Caco-2 (cell line): ENCODE data around the gene PAX5. TPM values are rescaled to one million over a fixed set of nuclear protein-coding genes. Genes with fewer than 3 reads are reported as not detected.

Experiments
- BruUV-seq: library from RNA; stranded (reverse); fragments of 400-500 nt; replicated peaks from 2 replicates; lab custom pipeline; 2021; lab: Mats Ljungman, UMichigan
- CTCF ChIA-PET: fragments of 300-600 bp; sonication (Branson Sonifier 250); formaldehyde crosslinking; loops from one replicate; lab custom pipeline; 2022; ENCODE audit warnings: antibody characterized with exemption; lab: Charles Lee
- POLR2A ChIA-PET: fragments of 300-600 bp; sonication (Branson Sonifier 250); formaldehyde crosslinking; loops from one replicate; lab custom pipeline; 2022; ENCODE audit warnings: antibody characterized with exemption; lab: Charles Lee
- DNase-seq, 2 experiments: peaks; one replicate each; pipeline versions ENCODE4 v3.0.0 to v3.0.0-alpha.2; 2020 to 2022
- H3K27me3 ChIP-seq: replicated peaks from 2 replicates; pipeline ENCODE4 v1.6.0; 2011; ENCODE audit warnings: low read length; ENCODE audit not compliant: control insufficient read depth, insufficient read depth
- H3K36me3 ChIP-seq: 2 replicates; pipeline ENCODE4 v1.5.1; 2011; ENCODE audit warnings: low read length; ENCODE audit not compliant: control insufficient read depth, insufficient read depth
- H3K4me1 ChIP-seq: fragments of 250-450 bp; sonication (Bioruptor Pico); 2 replicates; pipeline ENCODE4 v1.5.1; 2020; ENCODE audit warnings: mild to moderate bottlenecking
- H3K4me3 ChIP-seq: 2 replicates; pipeline ENCODE4 v1.5.1; 2011; ENCODE audit warnings: low read depth, mild to moderate bottlenecking, control low read depth, low read length
- H3K9me3 ChIP-seq: fragments of 250-450 bp; sonication (Bioruptor Pico); 2 replicates; pipeline ENCODE4 v1.5.1; 2020; ENCODE audit warnings: mild to moderate bottlenecking, moderate library complexity
- H3K27ac Mint-ChIP-seq: one replicate; pipeline ENCODE4 v1.8.0; 2022; ENCODE audit warnings: mixed read lengths; ENCODE audit not compliant: unreplicated experiment
- H3K27me3 Mint-ChIP-seq: one replicate; pipeline ENCODE4 v1.8.0; 2022; ENCODE audit warnings: mixed read lengths; ENCODE audit not compliant: insufficient read depth, unreplicated experiment
- H3K36me3 Mint-ChIP-seq: one replicate; pipeline ENCODE4 v1.8.0; 2022; ENCODE audit warnings: mild to moderate bottlenecking, mixed read lengths; ENCODE audit not compliant: insufficient read depth, unreplicated experiment
- H3K4me1 Mint-ChIP-seq: one replicate; pipeline ENCODE4 v1.8.0; 2022; ENCODE audit warnings: low read depth, mixed read lengths; ENCODE audit not compliant: unreplicated experiment
- H3K4me3 Mint-ChIP-seq: one replicate; pipeline ENCODE4 v1.8.0; 2022; ENCODE audit warnings: mild to moderate bottlenecking, moderate library complexity, mixed read lengths; ENCODE audit not compliant: unreplicated experiment
- H3K9me3 Mint-ChIP-seq: one replicate; pipeline ENCODE4 v1.8.0; 2022; ENCODE audit warnings: mixed read lengths; ENCODE audit not compliant: unreplicated experiment
- CTCF ChIP-seq, 2 experiments: fragments of 200-600 bp in 1 of 2; IDR thresholded peaks; 1 replicate in 1 of 2; 2 replicates in 1 of 2; pipeline versions ENCODE4 v1.5.1 to v1.8.0; 2011 to 2022; ENCODE audit warnings: antibody characterized with exemption in 1 of 2, control low read depth in 1 of 2, inconsistent platforms in 1 of 2, low read depth in 1 of 2, low read length in 1 of 2, mild to moderate bottlenecking in 1 of 2, moderate library complexity in 1 of 2; ENCODE audit not compliant: insufficient read depth in 1 of 2, severe bottlenecking in 1 of 2, unreplicated experiment in 1 of 2
- intact Hi-C: fragments of 100-400 bp; cut with micrococcal nuclease; formaldehyde crosslinking; loops from one replicate; pipeline ENCODE4 v1.10.0; 2022; ENCODE audit not compliant: unreplicated experiment
- total RNA-seq: library from RNA; stranded (reverse); gene quantifications from 2 replicates; pipeline ENCODE4 v1.2.3, GENCODE V29; 2022

PAX5 gene
- total RNA-seq, 1 experiment from 2014 or later: not detected

- intact Hi-C loops: loop anchor here (10.0 kb wide), 1 partner anchor 202 kb away; no protein-coding TSS in a partner anchor
- Mint-ChIP-seq H3K9me3 (peaks cover 17% of the 10 kb centered on the region), H3K27me3 (peaks cover 2% of the 10 kb centered on the region), H3K27ac (no peak overlapping the region), H3K4me1 (no peaks in the 10 kb centered on the region), H3K4me3 (no peak overlapping the region), H3K36me3 (no peaks in the 10 kb centered on the region)
- POLR2A ChIA-PET: no interaction called here
- Histone ChIP-seq H3K27me3 (no peaks in the 10 kb centered on the region), H3K4me3 (no peak overlapping the region), H3K36me3 (no peaks in the 10 kb centered on the region), H3K4me1 (no peaks in the 10 kb centered on the region), H3K9me3 (0 out of 2 replicates have a peak, but pooled peaks cover 8% of the 10 kb centered on the region)
- CTCF ChIA-PET: no interaction called here
- TF ChIP-seq CTCF (IDR thresholded peaks at IDR 0.05; ENCODE audit: insufficient read depth in 1 of 2, low read depth in 1 of 2, low read length in 1 of 2, severe bottlenecking in 1 of 2, unreplicated experiment in 1 of 2): peak; percentile 1 to 42
- BruUV-seq: no TSS peak
- peak in 1 of 2 experiments; percentile 22 for DNase-seq
Observed at GRCh38 chr9:36793277-36793676, 240.8 kb downstream of the PAX5 start.

DNA sequence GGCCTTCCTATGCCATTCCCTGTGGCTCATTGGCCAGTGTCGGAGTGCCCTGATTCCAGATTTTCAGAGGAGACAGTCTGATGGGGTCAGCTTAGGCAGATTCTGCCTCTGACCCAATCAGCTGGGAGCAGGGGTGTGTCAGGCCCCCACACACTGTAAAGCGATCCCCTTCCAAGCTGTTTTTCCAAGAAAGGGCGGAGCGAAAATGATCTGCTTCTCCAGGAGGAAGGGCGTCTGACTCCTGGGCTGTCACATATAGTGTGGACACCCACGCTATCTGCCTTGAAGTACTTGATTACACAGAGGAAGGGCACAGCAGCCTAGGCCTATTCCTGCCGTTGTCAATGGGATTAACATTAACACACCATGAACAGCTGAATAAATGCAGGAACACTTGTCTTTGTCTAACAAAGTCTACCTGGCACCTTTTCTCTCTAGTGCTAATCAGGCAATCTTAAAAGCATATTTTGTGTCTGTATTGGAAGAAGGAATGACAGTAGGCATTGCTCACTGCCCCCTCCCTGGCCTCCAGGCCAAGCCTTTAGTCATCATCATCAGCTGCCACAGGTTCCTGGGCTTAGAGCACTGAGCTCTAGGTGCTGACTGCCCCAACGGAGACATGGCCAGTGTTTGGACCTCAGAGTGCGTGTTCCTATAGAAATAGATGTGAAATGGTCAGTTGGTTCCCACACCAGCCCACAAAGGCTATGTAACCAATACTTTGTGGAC is 242.7 kb downstream of the PAX5 start:
- H3K36me3 Mint-ChIP-seq: no peaks in the 10 kb centered on the region
- no peak overlapping the region for H3K27ac Mint-ChIP-seq
- no peak overlapping the region for H3K4me3 Mint-ChIP-seq
- DNase-seq: no peak
- Histone ChIP-seq H3K36me3 (no peaks in the 10 kb centered on the region), H3K4me3 (no peak overlapping the region), H3K9me3 (0 out of 2 replicates have a peak, but pooled peaks cover 8% of the 10 kb centered on the region), H3K4me1 (no peaks in the 10 kb centered on the region), H3K27me3 (no peaks in the 10 kb centered on the region)
- H3K4me1 Mint-ChIP-seq: no peaks in the 10 kb centered on the region
- ChIA-PET CTCF (interaction anchor here (0.6 kb wide), 1 partner anchor 206 kb away, joined by 3 read pairs; no protein-coding TSS in a partner anchor), POLR2A (no interaction called here)
- BruUV-seq: no TSS peak
- peaks cover 5% of the 10 kb centered on the region for H3K27me3 Mint-ChIP-seq
- intact Hi-C loops: loop anchor here (10.0 kb wide), 1 partner anchor 203 kb away; no protein-coding TSS in a partner anchor
- TF ChIP-seq CTCF (IDR thresholded peaks at IDR 0.05; ENCODE audit: insufficient read depth in 1 of 2, low read depth in 1 of 2, low read length in 1 of 2, severe bottlenecking in 1 of 2, unreplicated experiment in 1 of 2): no peak
- H3K9me3 Mint-ChIP-seq: peaks cover 17% of the 10 kb centered on the region

DNA sequence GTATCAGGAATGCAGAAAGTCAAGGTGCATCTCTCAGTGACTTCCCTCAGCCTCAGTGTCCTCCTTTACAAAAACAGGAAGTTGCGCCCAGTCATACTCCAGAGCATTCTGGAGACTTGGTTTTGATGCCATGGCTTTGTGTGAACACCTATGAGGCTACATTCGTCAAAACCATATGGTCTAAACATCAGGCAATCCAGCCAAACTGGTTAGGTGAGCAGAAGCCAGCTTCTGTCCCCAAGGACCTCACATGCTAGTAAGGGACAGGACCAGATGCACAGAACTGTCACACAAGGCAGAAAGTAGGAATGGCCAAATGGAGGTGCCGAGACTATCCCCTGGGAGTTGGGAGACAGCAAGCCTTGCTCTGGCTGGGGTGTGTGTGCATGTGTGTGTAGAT is 244.2 kb downstream of the PAX5 start:
- Mint-ChIP-seq H3K27ac (no peak overlapping the region), H3K27me3 (peaks cover 8% of the 10 kb centered on the region), H3K36me3 (no peaks in the 10 kb centered on the region), H3K4me1 (no peaks in the 10 kb centered on the region), H3K4me3 (no peak overlapping the region), H3K9me3 (peaks cover 17% of the 10 kb centered on the region)
- no peak overlapping the region for H3K4me3 ChIP-seq
- no peak for TF ChIP-seq CTCF (IDR thresholded peaks at IDR 0.05; ENCODE audit: insufficient read depth in 1 of 2, low read depth in 1 of 2, low read length in 1 of 2, severe bottlenecking in 1 of 2, unreplicated experiment in 1 of 2)
- 0 out of 2 replicates have a peak, but pooled peaks cover 8% of the 10 kb centered on the region for H3K9me3 ChIP-seq
- ChIA-PET POLR2A (no interaction called here), CTCF (no interaction called here)
- DNase-seq: peak in 1 of 2 experiments; percentile 34
- no peaks in the 10 kb centered on the region for H3K36me3 ChIP-seq
- H3K4me1 ChIP-seq: no peaks in the 10 kb centered on the region
- intact Hi-C loops: loop anchor here (10.0 kb wide), 1 partner anchor 205 kb away; no protein-coding TSS in a partner anchor
- H3K27me3 ChIP-seq: no peaks in the 10 kb centered on the region
- BruUV-seq: no TSS peak
